ENCODE measurements around the gene HIRA. TPM values are rescaled to one million over a fixed set of nuclear protein-coding genes. Genes with fewer than 3 reads are reported as not detected.

The HIRA gene
- total and polyA plus RNA-seq, 8 donors, result 6.4 to 47.2 (median 12.6) TPM

DNA sequence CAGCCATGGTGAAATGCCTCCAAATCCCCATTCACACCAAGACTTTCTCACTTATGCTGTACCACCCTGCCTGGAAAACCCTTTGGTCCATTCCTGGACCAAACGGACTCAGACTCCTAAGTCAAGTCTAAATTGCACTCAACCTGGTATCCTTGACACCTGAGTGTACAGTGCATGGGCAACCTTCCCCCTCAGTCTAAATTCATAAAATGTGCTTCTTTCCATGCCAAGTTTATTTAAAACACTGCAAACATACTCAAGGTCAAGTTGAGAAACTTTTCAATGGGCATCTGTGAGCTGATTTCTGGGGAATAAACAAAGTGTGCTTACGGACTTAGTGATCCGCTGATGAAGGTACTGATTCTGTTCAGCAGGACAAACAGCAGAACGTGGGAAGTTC is 26.4 kb downstream of the HIRA start:
- Histone ChIP-seq H3K36me3 (peaks cover 41 to 81% (median 77%) of the 10 kb centered on the region in 4 donors), H3K4me3 (no peak overlapping the region), H3K4me1 (peaks cover 0 to 17% (median 6%) of the 10 kb centered on the region in 4 donors), H3K27me3 (no peaks in the 10 kb centered on the region), H3K9me3 (no peaks in the 10 kb centered on the region), H3K27ac (no peak overlapping the region)
- DNase-seq, result no peak
- WGBS, 5 donors, result 67 to 81% (median 75%) methylated on average over 4 of the region's 4 CpGs
- intact Hi-C loops (cut with DNase I; ENCODE audit: low total_unique reads), result no loop called here
- TF ChIP-seq POLR2A (IDR thresholded peaks at IDR 0.05), result no peak
- TF ChIP-seq EP300 (IDR thresholded peaks at IDR 0.05), result no peak
- no peak for TF ChIP-seq POLR2AphosphoS5 (IDR thresholded peaks at IDR 0.05)
- TF ChIP-seq, protein P1, sequence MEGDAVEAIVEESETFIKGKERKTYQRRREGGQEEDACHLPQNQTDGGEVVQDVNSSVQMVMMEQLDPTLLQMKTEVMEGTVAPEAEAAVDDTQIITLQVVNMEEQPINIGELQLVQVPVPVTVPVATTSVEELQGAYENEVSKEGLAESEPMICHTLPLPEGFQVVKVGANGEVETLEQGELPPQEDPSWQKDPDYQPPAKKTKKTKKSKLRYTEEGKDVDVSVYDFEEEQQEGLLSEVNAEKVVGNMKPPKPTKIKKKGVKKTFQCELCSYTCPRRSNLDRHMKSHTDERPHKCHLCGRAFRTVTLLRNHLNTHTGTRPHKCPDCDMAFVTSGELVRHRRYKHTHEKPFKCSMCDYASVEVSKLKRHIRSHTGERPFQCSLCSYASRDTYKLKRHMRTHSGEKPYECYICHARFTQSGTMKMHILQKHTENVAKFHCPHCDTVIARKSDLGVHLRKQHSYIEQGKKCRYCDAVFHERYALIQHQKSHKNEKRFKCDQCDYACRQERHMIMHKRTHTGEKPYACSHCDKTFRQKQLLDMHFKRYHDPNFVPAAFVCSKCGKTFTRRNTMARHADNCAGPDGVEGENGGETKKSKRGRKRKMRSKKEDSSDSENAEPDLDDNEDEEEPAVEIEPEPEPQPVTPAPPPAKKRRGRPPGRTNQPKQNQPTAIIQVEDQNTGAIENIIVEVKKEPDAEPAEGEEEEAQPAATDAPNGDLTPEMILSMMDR (IDR thresholded peaks at IDR 0.05), result no peak

DNA sequence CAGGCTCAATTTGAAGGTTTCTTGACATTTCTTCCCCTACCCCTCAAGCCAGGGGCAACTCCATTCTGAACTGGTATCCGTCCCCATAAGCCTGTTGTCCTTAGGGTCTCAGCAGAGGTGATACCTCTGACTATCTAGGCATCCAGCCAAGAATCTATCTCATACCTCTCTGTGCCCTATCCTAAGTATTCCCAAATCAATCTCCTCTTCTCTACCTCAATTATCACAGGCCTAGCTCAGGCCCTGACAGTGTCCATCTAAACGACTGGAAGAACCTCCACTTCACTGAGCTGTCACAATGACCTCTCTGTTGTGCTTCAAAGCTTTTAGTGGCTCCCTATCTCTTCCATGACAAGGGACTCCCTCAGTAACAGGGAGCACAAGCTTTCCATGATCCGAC is 26.9 kb downstream of the HIRA start:
- peaks cover 36 to 81% (median 77%) of the 10 kb centered on the region in 4 donors for H3K36me3 ChIP-seq
- no peak for TF ChIP-seq POLR2A (IDR thresholded peaks at IDR 0.05)
- no peak for TF ChIP-seq POLR2AphosphoS5 (IDR thresholded peaks at IDR 0.05)
- TF ChIP-seq EP300 (IDR thresholded peaks at IDR 0.05), result no peak
- TF ChIP-seq, protein P1 (IDR thresholded peaks at IDR 0.05), result no peak
- WGBS, 5 donors, result 91 to 96% (median 94%) methylated on average over 3 of the region's 3 CpGs

DNA sequence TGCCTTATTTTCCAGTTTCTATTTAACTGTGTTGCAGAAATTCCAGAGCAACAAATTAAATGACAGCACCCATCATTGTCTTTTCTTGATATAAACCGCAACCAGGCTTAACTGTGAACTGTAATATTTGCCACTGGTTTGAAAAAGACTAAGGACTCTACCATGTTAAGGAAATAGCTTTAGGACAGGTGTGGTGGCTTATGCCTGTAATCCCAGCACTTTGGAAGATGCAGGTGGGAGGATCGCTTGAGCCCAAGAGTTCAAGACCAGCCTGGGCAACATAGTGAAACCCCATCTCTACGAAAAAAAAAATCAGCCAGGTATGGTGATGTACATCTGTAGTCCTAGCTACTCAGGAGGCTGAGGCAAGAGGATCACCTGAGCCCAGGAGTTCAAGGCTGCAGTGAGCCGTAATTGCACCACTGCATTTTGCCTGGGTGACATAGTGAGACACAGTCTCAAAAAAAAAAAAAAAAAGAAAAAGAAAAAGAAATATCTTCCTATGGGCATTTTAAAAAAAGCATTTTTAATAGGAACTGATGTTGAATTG is 28.8 kb downstream of the HIRA start:
- WGBS, 5 donors, result 97 to 100% (median 99%) methylated on average over 4 of the region's 4 CpGs
- no peak for DNase-seq
- Histone ChIP-seq H3K4me3 (no peak overlapping the region), H3K27ac (no peak overlapping the region), H3K4me1 (peaks cover 0 to 1% (median under 1%) of the 10 kb centered on the region in 4 donors), H3K9me3 (no peaks in the 10 kb centered on the region), H3K27me3 (no peaks in the 10 kb centered on the region), H3K36me3 (peaks cover 24 to 81% (median 77%) of the 10 kb centered on the region in 4 donors)
- intact Hi-C loops (cut with DNase I; ENCODE audit: low total_unique reads), result no loop called here
- TF ChIP-seq EP300 (IDR thresholded peaks at IDR 0.05) (no peak), POLR2AphosphoS5 (IDR thresholded peaks at IDR 0.05) (no peak), POLR2A (IDR thresholded peaks at IDR 0.05) (no peak)
- TF ChIP-seq, protein P1 (IDR thresholded peaks at IDR 0.05), result no peak

More for the DNA sequence above, 26.9 kb downstream of the HIRA start:
- H3K4me1 ChIP-seq, result peaks cover 0 to 17% (median 6%) of the 10 kb centered on the region in 4 donors
- no peaks in the 10 kb centered on the region for H3K27me3 ChIP-seq
- no peak overlapping the region for H3K4me3 ChIP-seq
- intact Hi-C loops (cut with DNase I; ENCODE audit: low total_unique reads), result no loop called here
- H3K27ac ChIP-seq, result no peak overlapping the region
- DNase-seq, result no peak
- H3K9me3 ChIP-seq, result no peaks in the 10 kb centered on the region

DNA sequence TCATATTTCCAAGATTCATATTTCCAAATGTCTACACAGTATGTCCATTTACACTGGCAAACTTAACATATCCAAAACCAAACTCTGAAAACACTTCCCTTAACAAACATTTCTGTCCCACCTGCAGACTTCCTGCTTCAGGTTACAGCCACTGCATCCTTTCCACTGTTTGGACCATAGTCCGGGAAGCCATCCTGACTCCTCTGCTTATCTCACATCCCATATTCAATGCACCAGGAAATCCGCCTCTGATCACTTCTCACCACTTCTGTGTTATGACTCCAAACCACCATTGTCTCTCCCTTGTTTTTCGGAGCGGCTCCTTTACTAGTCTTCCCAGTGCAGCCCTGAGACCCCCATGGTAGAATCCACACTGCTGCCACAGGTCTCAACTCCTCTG is 30.1 kb downstream of the HIRA start:
- TF ChIP-seq POLR2AphosphoS5 (IDR thresholded peaks at IDR 0.05) (no peak), EP300 (IDR thresholded peaks at IDR 0.05) (no peak), POLR2A (IDR thresholded peaks at IDR 0.05) (no peak)
- TF ChIP-seq, protein P1 (IDR thresholded peaks at IDR 0.05), result no peak
- peaks cover 19 to 81% (median 77%) of the 10 kb centered on the region in 4 donors for H3K36me3 ChIP-seq

More for the DNA sequence above, 30.1 kb downstream of the HIRA start:
- no peak overlapping the region for H3K27ac ChIP-seq
- DNase-seq, result no peak
- no peaks in the 10 kb centered on the region for H3K4me1 ChIP-seq
- H3K27me3 ChIP-seq, result no peaks in the 10 kb centered on the region
- no peak overlapping the region for H3K4me3 ChIP-seq
- intact Hi-C loops (cut with DNase I; ENCODE audit: low total_unique reads), result no loop called here
- 96 to 99% (median 97%) methylated on average over 4 of the region's 4 CpGs for WGBS, 5 donors
- H3K9me3 ChIP-seq, result no peaks in the 10 kb centered on the region

Measured in stomach (tissue), 9 donors.